Thyroid gland (tissue), 4 donors: ENCODE data around the gene ZMYND12.

Experiments used
- CTCF ChIP-seq, 6 experiments: fragments of 200-600 bp in 3 of 6; fragments of 450-650 bp in 3 of 6; sonication (generic) in 3 of 6; IDR thresholded peaks; one replicate each; pipeline ENCODE4 v1.5.1; 2016 to 2019; ENCODE audit warnings: antibody characterized with exemption in 6 of 6, mild to moderate bottlenecking in 2 of 6, inconsistent platforms in 1 of 6, moderate library complexity in 1 of 6
- POLR2A ChIP-seq, 2 donors: fragments of 450-650 bp; IDR thresholded peaks; one replicate each; pipeline ENCODE4 v1.6.1; 2017; ENCODE audit warnings: antibody characterized with exemption in 2 of 2, mild to moderate bottlenecking in 2 of 2, moderate library complexity in 1 of 2

DNA sequence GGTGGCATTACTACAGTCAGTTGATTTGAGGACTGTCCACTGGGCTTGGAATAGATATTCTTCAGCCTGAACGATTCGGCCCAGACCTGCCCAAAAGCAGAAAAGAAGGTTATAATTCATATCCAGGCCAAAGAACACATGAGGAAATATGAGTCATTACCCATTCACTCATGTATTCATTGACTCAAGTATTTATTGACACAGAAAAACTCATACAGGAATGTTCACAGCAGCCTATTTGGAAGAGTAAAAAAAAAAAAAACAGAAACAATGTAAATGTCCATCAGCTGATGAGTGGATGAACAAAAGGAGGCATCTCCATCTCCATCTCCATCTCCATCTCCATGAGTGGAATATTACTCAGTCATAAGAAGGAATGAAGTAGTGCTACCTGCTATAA, 15.9 kb downstream of the ZMYND12 start:
- TF ChIP-seq CTCF (IDR thresholded peaks at IDR 0.05) (no peak), POLR2A (IDR thresholded peaks at IDR 0.05) (no peak)
